ENCODE data around the gene TYROBP.
A peak's percentile ranks its signal among the peaks of the same experiment; 100 is the strongest.
"Not testable (repeated sequence)": the region's sequence is repeated elsewhere in the genome, so short reads cannot be mapped to it uniquely, and the experiment has no call there.

The TYROBP gene

GRCh38 chr19:35908010-35908441 is at the start of gene TYROBP:
Gene TYROBP (minus strand): TSS chr19:35908295. CDS start chr19:35908228, 67 bp downstream.
- no peaks in the 10 kb centered on the region for H3K9me3 Mint-ChIP-seq
- H3K27ac Mint-ChIP-seq = no peak within 1 kb of the TSS
- peaks cover 5% of the 10 kb centered on the region for H3K36me3 Mint-ChIP-seq (ENCODE audit: low read depth)
- no peak within 1 kb of the TSS for H3K4me3 Mint-ChIP-seq
- no peaks in the 10 kb centered on the region for H3K27me3 Mint-ChIP-seq
- no peak for DNase-seq
- H3K4me1 Mint-ChIP-seq (ENCODE audit: low read depth) = peaks cover 46% of the 10 kb centered on the region

- H3K27me3 Mint-ChIP-seq; DNase-seq; H3K4me3 Mint-ChIP-seq; H3K36me3 Mint-ChIP-seq (ENCODE audit: low read depth); H3K27ac Mint-ChIP-seq; H3K9me3 Mint-ChIP-seq: not testable (repeated sequence)
- peaks cover 52% of the 10 kb centered on the region for H3K4me1 Mint-ChIP-seq (ENCODE audit: low read depth)
Observed at GRCh38 chr19:35957411-35957810, 49.3 kb upstream of the TYROBP start.

GRCh38 chr19:35955881-35956634 is 48.0 kb upstream of the TYROBP start:
- Mint-ChIP-seq H3K27me3 (no peaks in the 10 kb centered on the region), H3K9me3 (peaks cover 3% of the 10 kb centered on the region), H3K4me1 (ENCODE audit: low read depth) (peaks cover 59% of the 10 kb centered on the region), H3K36me3 (ENCODE audit: low read depth) (no peaks in the 10 kb centered on the region), H3K4me3 (no peak overlapping the region), H3K27ac (no peak overlapping the region)
- no peak for DNase-seq

GRCh38 chr19:35949131-35949530 is 41.0 kb upstream of the TYROBP start:
- no peak overlapping the region for H3K27ac Mint-ChIP-seq
- H3K36me3 Mint-ChIP-seq (ENCODE audit: low read depth) = peaks cover 3% of the 10 kb centered on the region
- no peak for DNase-seq
- H3K27me3 Mint-ChIP-seq = no peaks in the 10 kb centered on the region
- peaks cover 35% of the 10 kb centered on the region for H3K4me1 Mint-ChIP-seq (ENCODE audit: low read depth)
- H3K9me3 Mint-ChIP-seq = no peaks in the 10 kb centered on the region
- no peak overlapping the region for H3K4me3 Mint-ChIP-seq

GRCh38 chr19:35946203-35946602 is 38.1 kb upstream of the TYROBP start:
- peaks cover 7% of the 10 kb centered on the region for H3K36me3 Mint-ChIP-seq (ENCODE audit: low read depth)
- H3K4me1 Mint-ChIP-seq (ENCODE audit: low read depth) = peaks cover 14% of the 10 kb centered on the region
- DNase-seq = no peak
- no peaks in the 10 kb centered on the region for H3K27me3 Mint-ChIP-seq
- H3K9me3 Mint-ChIP-seq = no peaks in the 10 kb centered on the region
- H3K27ac Mint-ChIP-seq = peak overlapping the region; percentile 7
- no peak overlapping the region for H3K4me3 Mint-ChIP-seq

- Mint-ChIP-seq H3K27me3 (no peaks in the 10 kb centered on the region), H3K27ac (peak overlapping the region; percentile 15), H3K4me3 (no peak overlapping the region), H3K4me1 (ENCODE audit: low read depth) (peaks cover 12% of the 10 kb centered on the region), H3K36me3 (ENCODE audit: low read depth) (peaks cover 9% of the 10 kb centered on the region), H3K9me3 (no peaks in the 10 kb centered on the region)
- DNase-seq = no peak
Observed at GRCh38 chr19:35945121-35945790, 37.2 kb upstream of the TYROBP start.

- DNase-seq = no peak
- Mint-ChIP-seq H3K9me3 (no peaks in the 10 kb centered on the region), H3K4me3 (no peak overlapping the region), H3K27me3 (no peaks in the 10 kb centered on the region), H3K4me1 (ENCODE audit: low read depth) (peaks cover 5% of the 10 kb centered on the region), H3K36me3 (ENCODE audit: low read depth) (peaks cover 11% of the 10 kb centered on the region), H3K27ac (no peak overlapping the region)
Observed at GRCh38 chr19:35944556-35944955, 36.5 kb upstream of the TYROBP start.

GRCh38 chr19:35943321-35944301 is 35.5 kb upstream of the TYROBP start:
- peaks cover 8% of the 10 kb centered on the region for H3K4me1 Mint-ChIP-seq (ENCODE audit: low read depth)
- no peak for DNase-seq
- no peaks in the 10 kb centered on the region for H3K9me3 Mint-ChIP-seq
- H3K4me3 Mint-ChIP-seq = no peak overlapping the region
- H3K36me3 Mint-ChIP-seq (ENCODE audit: low read depth) = peaks cover 16% of the 10 kb centered on the region
- H3K27me3 Mint-ChIP-seq = no peaks in the 10 kb centered on the region
- H3K27ac Mint-ChIP-seq = peak overlapping the region; percentile 70

- Mint-ChIP-seq H3K9me3 (no peaks in the 10 kb centered on the region), H3K27ac (no peak overlapping the region), H3K36me3 (ENCODE audit: low read depth) (peaks cover 18% of the 10 kb centered on the region), H3K27me3 (no peaks in the 10 kb centered on the region), H3K4me3 (no peak overlapping the region), H3K4me1 (ENCODE audit: low read depth) (peaks cover 21% of the 10 kb centered on the region)
- DNase-seq = no peak
Observed at GRCh38 chr19:35942235-35942634, 34.1 kb upstream of the TYROBP start.

- DNase-seq = no peak
- Mint-ChIP-seq H3K36me3 (ENCODE audit: low read depth) (peaks cover 18% of the 10 kb centered on the region), H3K4me3 (no peak overlapping the region), H3K27me3 (no peaks in the 10 kb centered on the region), H3K27ac (no peak overlapping the region), H3K9me3 (no peaks in the 10 kb centered on the region), H3K4me1 (ENCODE audit: low read depth) (peaks cover 28% of the 10 kb centered on the region)
Observed at GRCh38 chr19:35940839-35941238, 32.7 kb upstream of the TYROBP start.

- DNase-seq = no peak
- Mint-ChIP-seq H3K36me3 (ENCODE audit: low read depth) (peaks cover 18% of the 10 kb centered on the region), H3K9me3 (no peaks in the 10 kb centered on the region), H3K4me1 (ENCODE audit: low read depth) (peaks cover 33% of the 10 kb centered on the region), H3K4me3 (no peak overlapping the region), H3K27me3 (no peaks in the 10 kb centered on the region), H3K27ac (no peak overlapping the region)
Observed at GRCh38 chr19:35940078-35940775, 32.1 kb upstream of the TYROBP start.

- Mint-ChIP-seq H3K4me3 (no peak overlapping the region), H3K27me3 (no peaks in the 10 kb centered on the region), H3K9me3 (no peaks in the 10 kb centered on the region), H3K4me1 (ENCODE audit: low read depth) (peaks cover 33% of the 10 kb centered on the region), H3K27ac (no peak overlapping the region), H3K36me3 (ENCODE audit: low read depth) (peaks cover 16% of the 10 kb centered on the region)
- no peak for DNase-seq
Observed at GRCh38 chr19:35939307-35940077, 31.4 kb upstream of the TYROBP start.

All from activated T-cell treated with anti-CD3 and anti-CD28 coated beads, Interleukin-2, amount 50 U/mL, for 24 hours (primary cell).